Lung microvascular endothelial cell (primary cell): ENCODE data around the gene MUC2. TPM values are rescaled to one million over a fixed set of nuclear protein-coding genes. Genes with fewer than 3 reads are reported as not detected.
A peak's percentile ranks its signal among the peaks of the same experiment; 100 is the strongest.

Source experiments
- DNase-seq, 2 donors: peaks; one replicate each; pipeline versions ENCODE4 v3.0.0 to v3.0.0-alpha.2; 2010; ENCODE audit warnings: low read depth in 2 of 2
- total RNA-seq: library from RNA; depleted of rRNA; stranded (reverse); fragments of >200 nt; gene quantifications from 2 replicates; pipeline ENCODE4 v1.2.1, GENCODE V29; 2014

Gene MUC2
- total RNA-seq, 1 donor from 2014 or later, result not detected

DNA sequence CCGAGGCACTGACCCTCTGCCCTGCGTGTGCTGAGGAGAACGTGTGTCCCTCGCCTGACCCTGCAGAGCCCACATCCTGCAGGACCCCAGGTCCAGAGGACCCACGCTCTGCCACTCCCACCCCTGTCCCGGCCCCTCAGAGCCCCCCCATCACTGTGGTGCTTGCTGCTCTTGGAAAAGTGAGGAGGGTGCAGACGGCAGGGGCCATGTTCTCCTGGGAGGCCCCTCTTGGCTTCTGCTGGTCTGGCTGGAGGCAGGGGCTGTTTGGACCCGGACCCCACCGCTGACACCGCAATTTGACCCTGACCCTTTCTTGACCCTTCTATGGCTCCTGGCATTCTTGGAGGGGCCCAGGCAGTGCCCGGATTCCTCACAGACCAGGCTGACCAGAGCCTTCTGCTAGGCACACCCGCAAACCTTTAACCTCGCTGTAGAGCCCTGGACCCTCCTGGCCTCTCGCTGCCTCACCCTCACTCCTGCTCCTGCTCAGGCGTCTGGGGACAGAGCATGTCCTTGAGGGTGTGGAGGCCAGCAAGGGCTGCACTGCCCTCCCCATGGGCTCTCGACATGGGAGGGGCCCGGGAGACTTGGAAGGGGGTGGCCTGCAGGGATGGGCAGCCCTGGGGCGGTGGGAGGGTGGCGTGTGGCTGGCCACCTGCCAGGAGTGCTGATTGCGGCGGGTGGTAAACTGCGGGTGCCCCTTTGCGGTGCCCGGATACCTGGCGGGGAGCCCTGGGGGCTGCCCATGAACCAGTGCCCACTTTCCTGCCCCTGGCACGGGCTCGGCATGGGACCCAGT is 46.1 kb downstream of the MUC2 start:
- DNase-seq, result no peak

- no peak for DNase-seq
These were observed 46.7 kb downstream of the MUC2 start for GRCh38 chr11:1121331-1121812.

DNA sequence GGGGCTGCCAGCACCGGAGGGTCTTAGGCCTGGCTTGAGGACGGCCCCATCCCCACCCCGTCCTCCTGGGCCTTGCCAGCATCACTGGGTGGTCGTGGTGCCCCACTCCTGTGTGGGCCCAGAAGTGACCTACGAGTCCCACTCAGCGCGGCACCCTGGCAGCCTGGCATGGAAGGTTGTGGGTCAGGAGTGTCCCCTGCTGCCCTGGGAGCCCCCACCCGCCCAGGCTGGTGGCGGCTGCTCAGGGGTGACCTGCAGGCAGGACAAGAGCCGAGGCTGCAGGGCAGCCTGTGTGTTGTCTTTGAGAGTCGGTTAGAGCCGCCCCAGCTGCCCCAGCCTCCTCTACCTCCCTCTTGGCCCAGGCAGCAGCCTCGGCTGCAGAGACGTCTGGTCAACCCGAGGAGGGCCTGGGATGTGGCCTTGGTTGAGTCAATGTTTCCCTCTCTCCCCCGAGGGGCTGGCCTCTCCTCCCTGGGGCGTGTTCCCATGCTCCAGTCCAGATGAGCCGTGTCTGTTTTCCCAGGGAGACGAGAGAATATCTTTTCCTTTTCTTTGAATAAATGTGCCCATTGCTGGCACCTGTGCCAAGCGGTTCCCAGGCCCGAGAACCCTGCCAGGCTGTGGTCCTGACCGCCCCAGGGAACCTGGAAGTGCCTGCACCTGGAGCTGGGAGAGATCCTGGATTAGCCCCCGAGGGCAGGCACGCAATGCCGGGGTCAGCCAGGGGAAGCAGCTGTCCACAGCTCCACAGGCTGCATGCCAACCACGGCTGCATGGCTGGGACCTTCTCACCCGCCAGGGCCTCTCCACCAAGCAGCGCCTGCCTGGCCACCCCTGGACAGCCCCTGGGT is 47.4 kb downstream of the MUC2 start:
- DNase-seq, result peak; percentile 11 to 12

- DNase-seq, result no peak
These were observed 48.0 kb downstream of the MUC2 start for GRCh38 chr11:1122664-1123002.

- no peak for DNase-seq
These were observed 49.3 kb downstream of the MUC2 start for GRCh38 chr11:1123970-1124369.

Other genes with a start within 250 kb of the MUC2 start
- gene CRACR2B, start 247.0 kb upstream of the MUC2 start, total RNA-seq, result 11.6 and 15.9 TPM in 2 replicates
- gene CD151, start 241.9 kb upstream of the MUC2 start, total RNA-seq, result 460 and 726 TPM in 2 replicates
- 246 and 284 TPM in 2 replicates for gene POLR2L, start 232.3 kb upstream of the MUC2 start, total RNA-seq
- gene TSPAN4, start 232.0 kb upstream of the MUC2 start, total RNA-seq, result 79.8 and 182 TPM in 2 replicates
- 28.8 and 42.3 TPM in 2 replicates for gene CHID1, start 164.1 kb upstream of the MUC2 start, total RNA-seq
- gene AP2A2, start 149.0 kb upstream of the MUC2 start, total RNA-seq, result 23.1 and 26.0 TPM in 2 replicates
- not detected in 2 replicates for gene MUC6, start 38.2 kb upstream of the MUC2 start, total RNA-seq
- not detected in 2 replicates for gene MUC5AC, start 83.1 kb downstream of the MUC2 start, total RNA-seq
- not detected in 2 replicates for gene MUC5B, start 148.2 kb downstream of the MUC2 start, total RNA-seq
- gene TOLLIP, start 234.8 kb downstream of the MUC2 start, total RNA-seq, result 18.7 and 23.6 TPM in 2 replicates